GM23248 (cell line): ENCODE results near the gene ZNF705A.

Source experiments
- EZH2 ChIP-seq: fragments of 200-600 bp; sonication (generic); IDR thresholded peaks from 2 replicates; pipeline ENCODE4 v1.6.1; 2018; ENCODE audit warnings: antibody characterized with exemption, mild to moderate bottlenecking; ENCODE audit not compliant: insufficient read depth, poor library complexity, severe bottlenecking
- EZH2phosphoT487 ChIP-seq: fragments of 200-600 bp; sonication (generic); IDR thresholded peaks from 2 replicates; pipeline ENCODE4 v1.6.1; 2018; ENCODE audit warnings: antibody characterized with exemption, moderate library complexity, mild to moderate bottlenecking, low read depth; ENCODE audit not compliant: insufficient read depth

DNA sequence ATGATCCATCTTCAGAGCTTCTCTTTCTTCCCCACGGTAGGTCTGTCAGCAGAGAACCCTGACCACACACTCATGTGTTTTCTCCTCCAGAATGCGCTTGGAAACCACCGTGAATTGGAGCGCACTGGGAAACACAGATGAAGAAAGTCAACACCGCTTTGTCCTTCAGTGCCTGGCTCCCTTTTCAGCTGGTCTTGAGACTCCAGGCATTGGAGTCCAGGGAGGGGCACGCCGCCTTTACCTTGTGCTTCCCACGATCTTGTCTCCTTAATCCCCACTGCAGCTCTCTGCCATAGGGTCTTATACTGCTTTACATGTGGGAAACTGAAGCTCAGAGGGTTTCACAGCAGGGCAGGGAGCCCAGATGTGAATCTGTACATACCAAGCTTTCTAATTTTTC, 69.5 kb downstream of the ZNF705A start:
- TF ChIP-seq EZH2 (no peak), EZH2phosphoT487 (no peak)
